HUES48 (cell line): ENCODE measurements around the gene PAK6.

ENCODE experiments used
- H3K27ac ChIP-seq: one replicate; pipeline ENCODE4 v1.7.0; 2013; ENCODE audit warnings: low read depth, low read length, inconsistent platforms
- H3K27me3 ChIP-seq: 2 replicates; pipeline ENCODE4 v1.6.1; 2013; ENCODE audit warnings: mild to moderate bottlenecking, low read length; ENCODE audit not compliant: control insufficient read depth, insufficient read depth
- H3K36me3 ChIP-seq: 2 replicates; pipeline ENCODE4 v1.6.1; 2013; ENCODE audit warnings: low read length; ENCODE audit not compliant: control insufficient read depth, insufficient read depth
- H3K4me1 ChIP-seq: 2 replicates; pipeline ENCODE4 v1.6.1; 2013; ENCODE audit warnings: mild to moderate bottlenecking, low read length; ENCODE audit not compliant: control insufficient read depth, insufficient read depth
- H3K4me3 ChIP-seq: 2 replicates; pipeline ENCODE4 v1.5.1; 2013; ENCODE audit warnings: mild to moderate bottlenecking, low read depth, low read length
- H3K9ac ChIP-seq: 2 replicates; pipeline ENCODE4 v1.6.1; 2013; ENCODE audit warnings: mild to moderate bottlenecking, low read depth, low read length, moderate library complexity
- H3K9me3 ChIP-seq: 2 replicates; pipeline ENCODE4 v1.6.1; 2013; ENCODE audit warnings: low read length; ENCODE audit not compliant: control insufficient read depth, insufficient read depth

The PAK6 gene

GRCh38 chr15:40296561-40297230 lies 57.8 kb downstream of the PAK6 start:
- H3K27ac ChIP-seq: no peak overlapping the region
- H3K9ac ChIP-seq: no peak overlapping the region
- no peaks in the 10 kb centered on the region for H3K36me3 ChIP-seq
- no peak overlapping the region for H3K4me3 ChIP-seq
- peaks cover 27% of the 10 kb centered on the region for H3K27me3 ChIP-seq
- H3K4me1 ChIP-seq: 0 out of 2 replicates have a peak, but pooled peaks cover 9% of the 10 kb centered on the region
- 0 out of 2 replicates have a peak, but pooled peaks cover 4% of the 10 kb centered on the region for H3K9me3 ChIP-seq

DNA sequence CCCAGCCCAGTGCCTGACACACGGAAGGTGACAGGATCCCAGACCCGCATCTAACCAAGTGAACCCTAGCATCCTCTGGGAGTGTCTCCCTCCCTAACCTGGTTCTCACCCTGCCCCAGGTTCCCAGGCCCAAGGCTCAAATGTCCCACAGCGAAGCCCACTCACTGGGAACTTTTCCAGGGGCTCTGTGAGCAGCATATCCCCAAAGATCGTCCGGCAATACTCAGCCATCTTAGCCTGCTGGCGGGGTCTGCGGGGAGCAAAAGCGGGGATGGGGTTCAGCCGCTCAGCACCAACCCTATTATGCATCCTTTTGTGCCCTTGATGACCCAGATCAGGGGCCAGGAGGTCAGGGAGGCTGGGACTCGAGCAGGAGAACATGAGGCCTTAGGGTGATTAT lies 58.5 kb downstream of the PAK6 start:
- H3K27ac ChIP-seq: no peak overlapping the region
- no peak overlapping the region for H3K9ac ChIP-seq
- H3K36me3 ChIP-seq: no peaks in the 10 kb centered on the region
- peaks cover 21% of the 10 kb centered on the region for H3K27me3 ChIP-seq
- H3K9me3 ChIP-seq: 0 out of 2 replicates have a peak, but pooled peaks cover 4% of the 10 kb centered on the region
- H3K4me3 ChIP-seq: no peak overlapping the region
- H3K4me1 ChIP-seq: peaks cover 12% of the 10 kb centered on the region; the same call in 1 of the 2 replicates

GRCh38 chr15:40298216-40298935 lies 59.5 kb downstream of the PAK6 start:
- no peak overlapping the region for H3K4me3 ChIP-seq
- H3K27me3 ChIP-seq: peaks cover 10% of the 10 kb centered on the region
- H3K4me1 ChIP-seq: peaks cover 12% of the 10 kb centered on the region; the same call in 1 of the 2 replicates
- 0 out of 2 replicates have a peak, but pooled peaks cover 4% of the 10 kb centered on the region for H3K9me3 ChIP-seq
- H3K36me3 ChIP-seq: no peaks in the 10 kb centered on the region
- H3K27ac ChIP-seq: no peak overlapping the region
- H3K9ac ChIP-seq: no peak overlapping the region

- H3K9me3 ChIP-seq: 0 out of 2 replicates have a peak, but pooled peaks cover 4% of the 10 kb centered on the region
- no peaks in the 10 kb centered on the region for H3K36me3 ChIP-seq
- no peak overlapping the region for H3K9ac ChIP-seq
- no peaks in the 10 kb centered on the region for H3K27me3 ChIP-seq
- H3K4me3 ChIP-seq: no peak overlapping the region
- peaks cover 12% of the 10 kb centered on the region; the same call in 1 of the 2 replicates for H3K4me1 ChIP-seq
- no peak overlapping the region for H3K27ac ChIP-seq
Measured at GRCh38 chr15:40300367-40300766, 61.5 kb downstream of the PAK6 start.

- H3K9ac ChIP-seq: no peak overlapping the region
- H3K9me3 ChIP-seq: 0 out of 2 replicates have a peak, but pooled peaks cover 4% of the 10 kb centered on the region
- no peaks in the 10 kb centered on the region for H3K27me3 ChIP-seq
- H3K4me1 ChIP-seq: peaks cover 12% of the 10 kb centered on the region; the same call in 1 of the 2 replicates
- H3K4me3 ChIP-seq: no peak overlapping the region
- no peak overlapping the region for H3K27ac ChIP-seq
- H3K36me3 ChIP-seq: no peaks in the 10 kb centered on the region
Measured at GRCh38 chr15:40300771-40301170, 61.9 kb downstream of the PAK6 start.

DNA sequence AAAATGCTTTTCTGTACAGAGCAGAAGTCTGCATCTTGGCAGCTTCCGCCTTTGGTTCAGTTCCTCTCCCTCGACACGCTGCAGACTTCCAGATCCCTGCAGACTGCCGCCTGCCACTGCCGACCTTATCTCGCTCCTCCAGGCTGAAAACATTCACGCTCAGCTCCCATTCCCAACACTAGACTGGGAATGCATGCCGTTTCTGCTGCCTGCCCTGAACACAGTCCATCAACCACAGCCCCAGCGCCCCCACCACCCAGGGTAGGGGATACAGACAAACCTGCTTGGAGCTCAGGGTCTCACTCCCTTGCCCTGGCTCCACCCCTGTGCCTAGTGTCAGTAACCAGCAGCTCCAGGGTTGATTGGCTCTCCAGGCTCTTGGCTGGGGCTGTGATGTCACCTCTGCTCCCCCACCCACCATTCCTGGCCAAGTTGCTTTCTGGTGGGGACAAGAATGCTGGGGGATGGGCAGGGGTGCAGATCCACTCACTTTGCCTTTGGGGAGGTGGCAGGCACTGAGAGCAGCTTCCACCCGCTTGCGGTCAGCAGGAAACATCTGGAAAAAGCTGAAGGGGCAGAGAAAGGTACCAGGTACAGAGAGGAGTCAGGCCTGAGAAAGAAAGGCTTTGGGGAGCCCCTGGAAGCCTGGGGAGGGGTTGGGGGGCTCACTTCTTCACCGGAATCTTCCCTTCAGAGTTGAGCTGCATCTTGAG lies 62.8 kb downstream of the PAK6 start:
- Histone ChIP-seq H3K4me1 (peaks cover 13% of the 10 kb centered on the region; the same call in 1 of the 2 replicates), H3K9ac (no peak overlapping the region), H3K27me3 (no peaks in the 10 kb centered on the region), H3K9me3 (0 out of 2 replicates have a peak, but pooled peaks cover 4% of the 10 kb centered on the region), H3K36me3 (no peaks in the 10 kb centered on the region), H3K4me3 (no peak overlapping the region), H3K27ac (no peak overlapping the region)

DNA sequence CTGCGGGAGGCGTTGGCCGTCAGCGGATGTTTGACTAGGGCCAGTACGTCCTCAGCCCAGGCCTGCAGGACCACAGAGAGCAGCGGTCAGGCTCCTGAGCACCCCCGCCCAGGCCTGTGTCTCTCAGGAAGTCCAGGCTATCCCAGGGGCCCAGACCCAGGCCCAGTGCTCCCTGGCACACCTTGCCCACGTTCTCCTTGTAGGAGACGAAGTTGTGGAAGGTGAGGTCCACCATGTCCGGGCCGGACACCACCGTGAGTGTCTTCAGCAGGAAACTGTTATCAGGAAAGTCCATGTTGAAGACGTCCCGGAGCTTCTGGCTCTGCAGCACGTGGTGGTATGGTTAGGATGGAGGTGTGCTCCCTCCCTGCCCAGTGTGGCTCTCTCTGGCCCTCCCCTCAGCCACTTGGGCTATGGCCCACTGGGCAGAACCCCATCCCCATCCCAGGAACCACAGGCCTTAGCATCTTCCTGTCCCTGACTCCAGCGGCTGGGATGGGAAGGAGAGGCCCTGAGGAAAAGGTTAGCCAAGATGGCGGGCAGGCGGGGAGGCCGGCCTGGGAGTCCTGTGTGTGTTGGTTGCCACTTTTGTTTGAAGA lies 63.5 kb downstream of the PAK6 start:
- H3K27ac ChIP-seq: no peak overlapping the region
- no peak overlapping the region for H3K9ac ChIP-seq
- H3K36me3 ChIP-seq: no peaks in the 10 kb centered on the region
- peaks cover 21% of the 10 kb centered on the region for H3K4me1 ChIP-seq
- no peaks in the 10 kb centered on the region for H3K27me3 ChIP-seq
- 0 out of 2 replicates have a peak, but pooled peaks cover 4% of the 10 kb centered on the region for H3K9me3 ChIP-seq
- H3K4me3 ChIP-seq: no peak overlapping the region

DNA sequence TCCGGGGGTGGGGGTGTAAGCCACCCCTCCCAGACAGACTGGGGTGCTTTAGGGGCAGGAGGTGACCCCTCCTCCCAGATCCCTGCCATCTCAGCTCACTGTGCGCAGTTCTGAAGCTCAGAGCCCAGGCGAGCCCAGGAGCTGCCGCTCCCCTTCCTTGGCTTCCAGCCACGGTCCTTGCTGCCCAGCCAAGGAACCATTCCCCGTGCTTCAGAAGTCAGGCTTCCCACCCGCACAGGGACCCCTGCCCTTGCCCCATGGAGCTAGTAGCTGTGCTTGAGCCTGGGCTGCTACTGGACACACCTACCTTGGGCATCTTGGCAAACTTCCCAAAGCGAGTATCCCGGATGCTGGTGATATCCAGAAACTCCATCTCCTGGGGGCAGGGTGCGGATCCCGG lies 64.1 kb downstream of the PAK6 start:
- Histone ChIP-seq H3K9me3 (0 out of 2 replicates have a peak, but pooled peaks cover 4% of the 10 kb centered on the region), H3K27ac (no peak overlapping the region), H3K27me3 (no peaks in the 10 kb centered on the region), H3K9ac (no peak overlapping the region), H3K36me3 (no peaks in the 10 kb centered on the region), H3K4me1 (peaks cover 25% of the 10 kb centered on the region), H3K4me3 (no peak overlapping the region)

- H3K36me3 ChIP-seq: no peaks in the 10 kb centered on the region
Measured at GRCh38 chr15:40303576-40303975, 64.7 kb downstream of the PAK6 start.

DNA sequence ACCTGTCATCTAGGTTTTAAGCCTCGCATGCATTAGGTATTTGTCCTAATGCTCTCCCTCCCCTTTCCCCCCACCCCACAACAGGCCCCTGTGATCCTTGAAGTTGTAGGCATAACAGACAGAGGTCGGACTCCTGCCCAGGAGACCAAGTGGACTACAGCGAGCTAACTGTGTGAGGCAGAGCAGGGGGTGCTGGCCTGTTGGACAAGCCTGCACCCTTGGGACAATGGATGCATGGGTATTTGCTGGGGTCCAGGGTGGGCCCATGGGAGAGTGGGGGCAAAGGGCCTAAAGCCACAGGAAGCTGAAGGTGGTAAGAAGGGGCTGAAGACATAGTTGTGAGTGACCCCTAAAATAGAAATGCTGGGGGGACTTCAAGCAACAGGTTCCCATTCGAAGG lies 66.4 kb downstream of the PAK6 start:
- Histone ChIP-seq H3K27ac (no peak overlapping the region), H3K4me1 (peaks cover 39% of the 10 kb centered on the region), H3K9me3 (0 out of 2 replicates have a peak, but pooled peaks cover 4% of the 10 kb centered on the region), H3K36me3 (no peaks in the 10 kb centered on the region), H3K9ac (no peak overlapping the region), H3K4me3 (no peak overlapping the region), H3K27me3 (peaks cover 3% of the 10 kb centered on the region; the same call in 1 of the 2 replicates)

More at GRCh38 chr15:40303576-40303975, 64.7 kb downstream of the PAK6 start:
- no peak overlapping the region for H3K27ac ChIP-seq
- H3K9ac ChIP-seq: no peak overlapping the region
- H3K27me3 ChIP-seq: no peaks in the 10 kb centered on the region
- peaks cover 28% of the 10 kb centered on the region for H3K4me1 ChIP-seq
- no peak overlapping the region for H3K4me3 ChIP-seq
- 0 out of 2 replicates have a peak, but pooled peaks cover 4% of the 10 kb centered on the region for H3K9me3 ChIP-seq
